K562 treated with DMSO at 1 percent for 4 hours (cell line): Measurements from ENCODE around the gene MFNG. TPM values are rescaled to one million over a fixed set of nuclear protein-coding genes. Genes with fewer than 3 reads are reported as not detected.

Experiments
- total RNA-seq: library from RNA; unstranded; fragments of 300-600 nt; gene quantifications from 2 replicates; pipeline ENCODE4 v1.2.3, GENCODE V29; 2022; ENCODE audit not compliant: insufficient read depth

MFNG gene, protein sequence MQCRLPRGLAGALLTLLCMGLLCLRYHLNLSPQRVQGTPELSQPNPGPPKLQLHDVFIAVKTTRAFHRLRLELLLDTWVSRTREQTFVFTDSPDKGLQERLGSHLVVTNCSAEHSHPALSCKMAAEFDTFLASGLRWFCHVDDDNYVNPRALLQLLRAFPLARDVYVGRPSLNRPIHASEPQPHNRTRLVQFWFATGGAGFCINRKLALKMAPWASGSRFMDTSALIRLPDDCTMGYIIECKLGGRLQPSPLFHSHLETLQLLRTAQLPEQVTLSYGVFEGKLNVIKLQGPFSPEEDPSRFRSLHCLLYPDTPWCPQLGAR
- not detected in 2 replicates for total RNA-seq

DNA sequence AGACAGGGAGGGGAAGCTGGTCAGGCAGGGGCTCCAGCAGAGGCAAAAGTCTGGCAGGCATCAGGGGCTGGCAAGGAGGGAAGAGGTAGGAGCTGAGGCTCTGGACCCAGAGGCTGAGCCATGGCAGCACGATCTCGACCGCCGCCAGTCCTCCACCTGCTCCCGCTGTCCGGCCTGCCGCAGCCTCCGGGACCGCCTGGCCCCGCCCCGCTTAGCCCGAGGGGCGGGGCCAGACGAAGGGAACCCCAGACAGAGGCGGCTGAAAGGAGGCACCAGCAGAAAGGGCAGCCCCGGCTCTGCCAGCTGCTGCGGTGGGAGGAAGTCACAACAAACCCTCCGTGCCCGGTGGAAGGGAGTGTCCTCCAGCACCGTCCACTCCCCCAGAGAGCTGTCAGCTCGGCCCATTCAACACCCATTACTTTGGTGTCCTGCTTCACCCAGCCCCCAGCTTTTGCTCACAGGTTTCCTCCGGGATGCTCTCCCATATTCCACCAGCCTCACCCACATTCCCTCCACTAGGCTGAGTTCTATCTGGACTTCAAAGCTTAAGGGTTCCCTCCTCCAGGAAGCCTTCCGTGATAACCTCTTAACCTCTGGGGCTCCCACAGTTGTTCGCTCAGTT is at the start of gene MFNG:
Gene MFNG (minus strand): TSS at position 161 of the 622 bp plus-strand sequence. CDS start 207 bp downstream, outside the sequence.

DNA sequence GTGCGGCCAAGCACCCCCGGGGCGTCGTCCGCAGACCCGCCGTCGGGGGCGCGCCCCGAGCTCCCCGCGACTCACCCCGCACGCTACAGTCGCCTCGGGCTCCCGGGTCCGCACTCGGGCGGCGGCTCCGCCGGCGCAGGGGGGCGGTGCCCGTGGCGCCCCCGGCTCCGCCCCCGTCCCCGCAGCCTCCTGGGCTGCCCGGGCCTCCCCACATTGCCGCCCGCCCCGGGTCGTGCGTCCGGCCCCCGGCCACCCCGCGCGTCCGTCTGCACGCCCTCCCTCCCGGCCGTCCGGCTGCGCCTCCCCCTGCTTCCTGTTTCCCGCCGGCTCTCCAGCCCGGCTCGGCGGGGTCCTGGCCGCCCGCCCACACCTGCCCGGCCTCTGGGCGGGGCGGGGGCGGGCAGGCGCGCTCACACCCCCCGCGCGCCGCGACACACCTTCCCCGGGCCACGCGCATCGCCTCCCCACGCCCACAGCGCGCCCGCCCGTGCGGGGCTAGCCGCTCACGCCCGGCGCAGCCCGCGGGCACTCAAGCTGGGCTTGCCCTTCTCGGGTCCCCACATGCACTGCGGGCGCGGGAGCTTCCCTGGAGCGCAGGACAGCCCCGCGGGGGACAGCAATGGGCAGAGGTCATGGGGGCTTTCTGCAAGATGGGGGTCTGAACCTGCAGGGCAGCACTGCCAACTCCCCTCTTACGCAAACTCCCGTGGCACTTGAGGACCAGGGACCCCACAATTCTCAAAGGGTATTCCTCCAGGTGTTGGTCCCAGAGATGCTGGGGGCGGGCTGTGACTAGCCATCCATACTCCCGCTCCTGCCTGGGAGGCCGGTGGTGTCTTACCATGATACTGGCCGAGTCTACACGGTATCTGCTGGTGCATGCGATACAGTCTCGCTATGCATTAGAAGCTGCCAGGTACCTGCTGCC is 33.3 kb upstream of the MFNG start, which contains the start of gene CARD10:
Gene CARD10 (minus strand): TSS at position 148 of the 928 bp plus-strand sequence. CDS start 215 bp downstream, outside the sequence.

DNA sequence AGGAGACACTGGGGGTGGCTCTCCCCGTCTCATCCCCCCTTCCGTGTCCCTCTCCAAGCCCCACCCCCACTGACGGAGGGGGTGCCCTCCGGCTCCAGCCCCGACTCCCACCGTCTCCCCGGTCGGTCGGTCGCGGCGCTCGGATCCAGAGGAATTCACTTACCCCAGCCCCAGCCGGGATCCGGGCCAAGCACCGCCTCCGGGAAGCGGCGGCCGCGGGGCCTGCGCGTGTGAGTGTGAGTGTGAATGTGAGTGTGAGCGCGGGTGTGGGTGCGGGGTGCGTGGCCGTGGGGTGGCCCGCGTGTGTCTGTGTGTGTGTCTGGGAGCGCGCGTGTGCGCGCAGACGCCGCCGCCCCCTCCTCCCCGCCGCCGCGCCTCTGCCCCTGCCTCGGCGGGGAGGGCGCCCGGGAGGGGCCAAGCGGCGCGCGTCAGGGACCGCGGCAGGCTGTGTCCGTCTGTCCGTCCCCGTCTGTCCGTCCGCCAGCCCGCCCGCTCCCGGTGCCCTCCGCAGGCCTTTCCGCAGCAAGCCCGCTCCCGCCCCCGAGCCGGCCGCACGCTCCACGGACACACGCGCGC is 59.0 kb downstream of the MFNG start, which contains the start of gene ELFN2:
Gene ELFN2 (minus strand): TSS at position 345 of the 576 bp plus-strand sequence. CDS start 51,945 bp downstream, outside the sequence.

Other genes starting within 250 kb of the MFNG start
- 297 and 337 TPM in 2 replicates for gene RAC2, start 242.1 kb downstream of the MFNG start, total RNA-seq
- 0.37 and 0.47 TPM in 2 replicates for gene CYTH4, start 203.9 kb downstream of the MFNG start, total RNA-seq
- not detected in 2 replicates for gene ELFN2, start 58.9 kb downstream of the MFNG start, total RNA-seq
- 2.2 and 2.7 TPM in 2 replicates for gene CARD10, start 33.0 kb upstream of the MFNG start, total RNA-seq
- gene CDC42EP1, start 74.1 kb upstream of the MFNG start, total RNA-seq: 29.2 and 35.2 TPM in 2 replicates
- gene LGALS2, start 93.7 kb upstream of the MFNG start, total RNA-seq: not detected in 2 replicates
- gene GGA1, start 122.5 kb upstream of the MFNG start, total RNA-seq: 31.6 and 41.7 TPM in 2 replicates
- 21.7 and 23.1 TPM in 2 replicates for gene SH3BP1, start 153.3 kb upstream of the MFNG start, total RNA-seq
- 56.4 and 62.4 TPM in 2 replicates for gene PDXP, start 172.3 kb upstream of the MFNG start, total RNA-seq
- 1,252 and 1,444 TPM in 2 replicates for gene LGALS1, start 189.3 kb upstream of the MFNG start, total RNA-seq
- gene NOL12, start 200.0 kb upstream of the MFNG start, total RNA-seq: 6.8 and 8.9 TPM in 2 replicates
- gene TRIOBP, start 210.7 kb upstream of the MFNG start, total RNA-seq: 11.4 and 13.4 TPM in 2 replicates